IMR-90 (cell line): Measurements from ENCODE around the gene GTPBP6. TPM values are rescaled to one million over a fixed set of nuclear protein-coding genes. Genes with fewer than 3 reads are reported as not detected.

Experiments used
- ATAC-seq: fragments of 200-7000 bp; cut with Tn5 transposase; 2 replicates; pipeline ENCODE4 v1.9.1; 2020; ENCODE audit warnings: low read depth, mild to moderate bottlenecking, moderate library complexity
- BruUV-seq: library from RNA; stranded (reverse); fragments of 400-500 nt; replicated peaks from 2 replicates; lab custom pipeline; 2021; lab: Mats Ljungman, UMichigan
- CTCF ChIA-PET: fragments of 300-600 bp; formaldehyde crosslinking; extraction: SDS; loops from one replicate; lab custom pipeline; 2021; ENCODE audit warnings: antibody characterized with exemption; lab: Yijun Ruan, JAX
- POLR2A ChIA-PET: fragments of 300-600 bp; sonication (Branson Sonifier 250); formaldehyde crosslinking; loops from one replicate; lab custom pipeline; 2022; ENCODE audit warnings: antibody characterized with exemption; ENCODE audit not compliant: unreplicated experiment; lab: Charles Lee
- DNase-seq: peaks from one replicate; pipeline ENCODE4 v3.0.0; 2013
- H2AFZ ChIP-seq: replicated peaks from 2 replicates; pipeline ENCODE3; 2013; ENCODE audit warnings: low read length, mild to moderate bottlenecking; ENCODE audit not compliant: poor library complexity
- H2AK5ac ChIP-seq: 2 replicates; pipeline ENCODE4 v1.6.1; 2013; ENCODE audit warnings: low read depth, low read length, inconsistent platforms
- H2AK9ac ChIP-seq: replicated peaks from 2 replicates; pipeline ENCODE3; 2013; ENCODE audit warnings: mild to moderate bottlenecking, low read depth, low read length, moderate library complexity; ENCODE audit not compliant: poor library complexity
- H2BK120ac ChIP-seq: 2 replicates; pipeline ENCODE4 v1.6.1; 2013; ENCODE audit warnings: low read depth, low read length, inconsistent platforms
- H2BK15ac ChIP-seq: 3 replicates; pipeline ENCODE4 v1.6.1; 2013; ENCODE audit warnings: low read depth, low read length, inconsistent platforms
- H2BK20ac ChIP-seq: 2 replicates; pipeline ENCODE4 v1.6.1; 2013; ENCODE audit warnings: low read depth, mild to moderate bottlenecking, inconsistent platforms, low read length, moderate library complexity
- H2BK5ac ChIP-seq: 2 replicates; pipeline ENCODE4 v1.6.1; 2013; ENCODE audit warnings: mild to moderate bottlenecking, low read depth, low read length, inconsistent platforms; ENCODE audit not compliant: poor library complexity, severe bottlenecking
- H3K14ac ChIP-seq: replicated peaks from 2 replicates; pipeline ENCODE4 v1.6.1; 2013; ENCODE audit warnings: low read depth, low read length, inconsistent platforms
- H3K18ac ChIP-seq: 2 replicates; pipeline ENCODE4 v1.6.1; 2013; ENCODE audit warnings: low read depth, low read length, control low read depth
- H3K23ac ChIP-seq: 2 replicates; pipeline ENCODE4 v1.6.1; 2013; ENCODE audit warnings: low read depth, low read length, inconsistent platforms
- H3K27ac ChIP-seq: 2 replicates; pipeline ENCODE4 v1.5.1; 2013; ENCODE audit warnings: mild to moderate bottlenecking, control low read depth, low read length; ENCODE audit not compliant: insufficient read depth
- H3K27me3 ChIP-seq: 2 replicates; pipeline ENCODE4 v1.6.1; 2013; ENCODE audit warnings: low read length; ENCODE audit not compliant: control insufficient read depth, insufficient read depth
- H3K36me3 ChIP-seq: 2 replicates; pipeline ENCODE4 v1.6.1; 2013; ENCODE audit warnings: low read length, mixed read lengths; ENCODE audit not compliant: control insufficient read depth, insufficient read depth
- H3K4ac ChIP-seq: 2 replicates; pipeline ENCODE4 v1.6.1; 2013; ENCODE audit warnings: low read depth, low read length, inconsistent platforms
- H3K4me1 ChIP-seq: 2 replicates; pipeline ENCODE4 v1.6.1; 2013; ENCODE audit warnings: low read length, mixed read lengths; ENCODE audit not compliant: control insufficient read depth, insufficient read depth
- H3K4me2 ChIP-seq: 2 replicates; pipeline ENCODE4 v1.6.1; 2013; ENCODE audit warnings: low read depth, mild to moderate bottlenecking, control low read depth, low read length, moderate library complexity
- H3K4me3 ChIP-seq: 2 replicates; pipeline ENCODE4 v1.5.1; 2013; ENCODE audit warnings: low read depth, mild to moderate bottlenecking, control low read depth, low read length, moderate library complexity; ENCODE audit not compliant: insufficient read depth
- H3K56ac ChIP-seq: 2 replicates; pipeline ENCODE4 v1.6.1; 2013; ENCODE audit warnings: low read length, inconsistent platforms; ENCODE audit not compliant: insufficient read depth; ENCODE audit errors: extremely low read depth
- H3K79me1 ChIP-seq, 2 experiments: 2 replicates each; pipeline ENCODE4 v1.6.1; 2013; ENCODE audit warnings: low read length in 2 of 2, inconsistent platforms in 1 of 2, low read depth in 1 of 2
- H3K9ac ChIP-seq: 2 replicates; pipeline ENCODE4 v1.6.1; 2013; ENCODE audit warnings: low read depth, low read length, control low read depth
- H3K9me1 ChIP-seq: 2 replicates; pipeline ENCODE4 v1.6.1; 2013; ENCODE audit warnings: low read length, inconsistent platforms; ENCODE audit not compliant: insufficient read depth
- H3K9me3 ChIP-seq: 2 replicates; pipeline ENCODE4 v1.6.1; 2013; ENCODE audit warnings: low read length; ENCODE audit not compliant: control insufficient read depth, insufficient read depth
- H4K20me1 ChIP-seq: 2 replicates; pipeline ENCODE4 v1.6.1; 2013; ENCODE audit warnings: low read length, inconsistent platforms; ENCODE audit not compliant: insufficient read depth
- H4K5ac ChIP-seq: 2 replicates; pipeline ENCODE4 v1.6.1; 2013; ENCODE audit warnings: mild to moderate bottlenecking, low read depth, low read length, control low read depth
- H4K8ac ChIP-seq, 2 experiments: 2 replicates each; pipeline ENCODE4 v1.6.1; 2013; ENCODE audit warnings: low read depth in 2 of 2, low read length in 2 of 2, control low read depth in 1 of 2, inconsistent platforms in 1 of 2
- H4K91ac ChIP-seq: 2 replicates; pipeline ENCODE4 v1.6.1; 2013; ENCODE audit warnings: low read depth, low read length, inconsistent platforms; ENCODE audit not compliant: insufficient read depth
- CHD1 ChIP-seq: IDR thresholded peaks from 2 replicates; pipeline ENCODE4 v1.6.1; 2012; ENCODE audit warnings: low read depth, low read length, improper control_type of control experiment
- CTCF ChIP-seq: conservative IDR thresholded peaks from 2 replicates; pipeline ENCODE4 v1.5.1; 2012; ENCODE audit warnings: mild to moderate bottlenecking, low read depth, low read length, improper control_type of control experiment
- MAFK ChIP-seq: IDR thresholded peaks from 2 replicates; pipeline ENCODE4 v1.6.1; 2012; ENCODE audit warnings: low read depth, low read length, improper control_type of control experiment
- MAZ ChIP-seq: IDR thresholded peaks from 2 replicates; pipeline ENCODE4 v1.6.1; 2012; ENCODE audit warnings: low read depth, mild to moderate bottlenecking, low read length, improper control_type of control experiment, moderate library complexity, borderline replicate concordance
- NFE2L2 ChIP-seq: fragments of 150-350 bp; IDR thresholded peaks from 2 replicates; pipeline ENCODE4 v1.6.1; 2016; ENCODE audit warnings: low read depth, mild to moderate bottlenecking, low read length
- POLR2A ChIP-seq: IDR thresholded peaks from 2 replicates; pipeline ENCODE4 v1.6.1; 2012; ENCODE audit warnings: mild to moderate bottlenecking, low read depth, low read length
- RAD21 ChIP-seq: IDR thresholded peaks from 2 replicates; pipeline ENCODE4 v1.6.1; 2012; ENCODE audit warnings: low read length, improper control_type of control experiment
- RCOR1 ChIP-seq: IDR thresholded peaks from 2 replicates; pipeline ENCODE4 v1.6.1; 2012; ENCODE audit warnings: mild to moderate bottlenecking, low read length, improper control_type of control experiment; ENCODE audit not compliant: insufficient replicate concordance
- RFX5 ChIP-seq: IDR thresholded peaks from 2 replicates; pipeline ENCODE4 v1.8.0; 2012; ENCODE audit warnings: low read depth, mild to moderate bottlenecking, low read length, moderate library complexity
- SMC3 ChIP-seq: fragments of 150-350 bp; IDR thresholded peaks from 2 replicates; pipeline ENCODE4 v1.6.1; 2016; ENCODE audit warnings: low read depth, mild to moderate bottlenecking, antibody characterized with exemption, low read length, moderate library complexity
- USF2 ChIP-seq: fragments of 150-350 bp; IDR thresholded peaks from 2 replicates; pipeline ENCODE4 v1.6.1; 2017; ENCODE audit warnings: mild to moderate bottlenecking, antibody characterized with exemption, low read length, low read depth
- WGBS, 2 experiments: methylation state at CpG; one replicate each; pipeline versions ENCODE4 v1.1.5 to v1.1.7; 2013; ENCODE audit warnings: missing lambda C conversion rate in 2 of 2; ENCODE audit not compliant: insufficient read length in 1 of 2; ENCODE audit errors: extremely low coverage in 2 of 2; 5-methylcytosine and 5-hydroxymethylcytosine counted together
- dilution Hi-C: fragments of 300-500 bp; cut with HindIII; formaldehyde crosslinking; loops from one replicate; pipeline ENCODE4 v1.14.3; 2018; ENCODE audit warnings: low sequenced_read_pairs; ENCODE audit not compliant: unreplicated experiment
- in situ Hi-C: fragments of 300-500 bp; cut with MboI; formaldehyde crosslinking; loops from 3 replicates; pipeline ENCODE4 v1.14.3; 2019; ENCODE audit warnings: low sequenced_read_pairs, inconsistent platforms, mixed read lengths
- intact Hi-C: fragments of 100-400 bp; cut with micrococcal nuclease; formaldehyde crosslinking; loops from 2 replicates; pipeline ENCODE4 v1.10.0; 2022
- polyA plus RNA-seq, 3 experiments: library from polyadenylated mRNA; depleted of rRNA; stranded (reverse); fragments of >200 nt; gene quantifications; 2 replicates each; pipeline ENCODE4 v1.2.3, GENCODE V29; 2012; ENCODE audit warnings: low replicate concordance in 1 of 3
- total RNA-seq: library from RNA; depleted of rRNA; stranded (reverse); fragments of >200 nt; gene quantifications from 2 replicates; pipeline ENCODE4 v1.2.3, GENCODE V29; 2012
- TF ChIP-seq, protein P1 (sequence below): fragments of 150-350 bp; IDR thresholded peaks from 2 replicates; pipeline ENCODE4 v1.6.1; 2016; ENCODE audit warnings: low read depth, mild to moderate bottlenecking, low read length, moderate library complexity, borderline replicate concordance

The GTPBP6 gene
- total and polyA plus RNA-seq, 2 of the 4 experiments (the other 2 are of a cell fraction), result 24.0 to 31.6 TPM

DNA sequence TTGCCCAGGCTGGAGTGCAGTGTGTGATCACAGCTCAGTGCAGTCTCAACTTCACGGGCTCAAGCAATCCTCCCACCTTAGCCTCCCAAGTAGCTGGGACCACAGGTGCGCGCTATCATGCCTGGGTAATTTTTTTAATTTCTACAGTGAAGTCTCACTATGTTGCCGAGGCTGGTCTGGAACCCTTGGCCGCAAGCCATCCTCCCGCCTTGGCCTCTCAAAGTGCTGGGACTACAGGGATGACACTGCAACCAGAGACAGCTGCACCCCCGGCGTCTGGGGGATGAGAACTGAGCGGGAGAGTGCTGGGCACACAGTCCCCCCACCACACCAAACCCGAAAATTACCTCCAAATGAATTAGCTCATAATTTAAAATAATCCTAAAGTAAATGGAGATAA is 33.1 kb upstream of the GTPBP6 start:
- in situ Hi-C loops (no loop called here), dilution Hi-C loops (no loop called here), intact Hi-C loops (no loop called here)
- no CpG with 5 or more reads among the region's 10 CpGs for WGBS, 2 experiments
- TF ChIP-seq RCOR1, result no peak
- no peak for TF ChIP-seq CHD1
- TF ChIP-seq MAFK, result no peak
- TF ChIP-seq SMC3, result no peak
- no peak for TF ChIP-seq MAZ
- TF ChIP-seq RFX5, result no peak
- no peak for TF ChIP-seq RAD21
- TF ChIP-seq NFE2L2, result no peak
- TF ChIP-seq CTCF, result no peak
- no peak for TF ChIP-seq POLR2A
- TF ChIP-seq, protein P1, sequence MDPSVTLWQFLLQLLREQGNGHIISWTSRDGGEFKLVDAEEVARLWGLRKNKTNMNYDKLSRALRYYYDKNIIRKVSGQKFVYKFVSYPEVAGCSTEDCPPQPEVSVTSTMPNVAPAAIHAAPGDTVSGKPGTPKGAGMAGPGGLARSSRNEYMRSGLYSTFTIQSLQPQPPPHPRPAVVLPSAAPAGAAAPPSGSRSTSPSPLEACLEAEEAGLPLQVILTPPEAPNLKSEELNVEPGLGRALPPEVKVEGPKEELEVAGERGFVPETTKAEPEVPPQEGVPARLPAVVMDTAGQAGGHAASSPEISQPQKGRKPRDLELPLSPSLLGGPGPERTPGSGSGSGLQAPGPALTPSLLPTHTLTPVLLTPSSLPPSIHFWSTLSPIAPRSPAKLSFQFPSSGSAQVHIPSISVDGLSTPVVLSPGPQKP, result no peak
- TF ChIP-seq USF2, result no peak
- H3K9ac ChIP-seq, result no peak overlapping the region
- no peak overlapping the region for H2AFZ ChIP-seq
- H4K20me1 ChIP-seq, result no peaks in the 10 kb centered on the region; the same call in 1 of the 2 replicates
- ChIA-PET CTCF (no interaction called here), POLR2A (no interaction called here)
- no peak overlapping the region for H2BK120ac ChIP-seq
- no peaks in the 10 kb centered on the region for H3K9me3 ChIP-seq
- peaks cover 7% of the 10 kb centered on the region for H3K36me3 ChIP-seq
- no peaks in the 10 kb centered on the region for H3K27me3 ChIP-seq
- no peak overlapping the region for H3K18ac ChIP-seq
- H3K4me2 ChIP-seq, result no peak overlapping the region
- H2BK5ac ChIP-seq, result no peak overlapping the region
- H4K91ac ChIP-seq, result no peak overlapping the region
- no peak overlapping the region for H2AK5ac ChIP-seq
- H3K4me3 ChIP-seq, result no peak overlapping the region
- H3K27ac ChIP-seq, result no peak overlapping the region
- DNase-seq (no peak), ATAC-seq (no peak)
- H3K56ac ChIP-seq, result no peak overlapping the region
- no peak overlapping the region for H4K8ac ChIP-seq
- no peak overlapping the region for H2BK15ac ChIP-seq
- H3K4me1 ChIP-seq, result no peaks in the 10 kb centered on the region; the same call in 1 of the 2 replicates
- peaks cover 0 to 4% of the 10 kb centered on the region in 2 experiments; a peak in 2 of 4 replicates for H3K79me1 ChIP-seq
- no peak overlapping the region for H2AK9ac ChIP-seq
- no peak overlapping the region for H4K5ac ChIP-seq
- no peak overlapping the region for H3K23ac ChIP-seq
- H3K9me1 ChIP-seq, result no peaks in the 10 kb centered on the region
- H3K14ac ChIP-seq, result no peak overlapping the region
- H3K4ac ChIP-seq, result no peak overlapping the region
- BruUV-seq, result no TSS peak
- H2BK20ac ChIP-seq, result no peak overlapping the region
